GM03348 (cell line): ENCODE data around the gene COQ4.
"Not testable (repeated sequence)": the region's sequence is repeated elsewhere in the genome, so short reads cannot be mapped to it uniquely, and the experiment has no call there.

Experiments
- DNase-seq: peaks from one replicate; pipeline ENCODE4 v3.0.0; 2012; ENCODE audit warnings: low spot score

COQ4 gene

GRCh38 chr9:128298535-128299482 is 23.8 kb upstream of the COQ4 start:
- no peak for DNase-seq

GRCh38 chr9:128304136-128304970 is 18.3 kb upstream of the COQ4 start:
- DNase-seq = peak; percentile 35

- DNase-seq = no peak
These were observed 17.7 kb upstream of the COQ4 start for GRCh38 chr9:128304971-128305288.

GRCh38 chr9:128309551-128309950 is 13.1 kb upstream of the COQ4 start:
- no peak for DNase-seq

GRCh38 chr9:128310461-128310860 is 12.2 kb upstream of the COQ4 start:
- DNase-seq = no peak

GRCh38 chr9:128314697-128315096 is 7.9 kb upstream of the COQ4 start:
- DNase-seq = no peak

- DNase-seq = no peak
These were observed 6.2 kb upstream of the COQ4 start for GRCh38 chr9:128316421-128316820.

GRCh38 chr9:128317629-128318028 is 5.0 kb upstream of the COQ4 start:
- no peak for DNase-seq

- no peak for DNase-seq
These were observed 1.3 kb upstream of the COQ4 start for GRCh38 chr9:128321343-128321742.

- no peak for DNase-seq
These were observed 698 bp upstream of the COQ4 start for GRCh38 chr9:128321879-128322403.

GRCh38 chr9:128323212-128323730 is 632 bp downstream of the COQ4 start:
- DNase-seq = peak; percentile 43

- no peak for DNase-seq
These were observed 1.2 kb downstream of the COQ4 start for GRCh38 chr9:128323791-128324190.

GRCh38 chr9:128324401-128324800 is 1.8 kb downstream of the COQ4 start:
- DNase-seq = no peak

GRCh38 chr9:128325629-128326028 is 3.0 kb downstream of the COQ4 start:
- no peak for DNase-seq

- no peak for DNase-seq
These were observed 10.8 kb downstream of the COQ4 start for GRCh38 chr9:128333451-128333869.

GRCh38 chr9:128335161-128335560 is 12.5 kb downstream of the COQ4 start:
- no peak for DNase-seq

- DNase-seq = no peak
These were observed 13.3 kb downstream of the COQ4 start for GRCh38 chr9:128335914-128336313.

- no peak for DNase-seq
These were observed 15.3 kb downstream of the COQ4 start for GRCh38 chr9:128337936-128338335.

GRCh38 chr9:128338852-128339614 is 16.4 kb downstream of the COQ4 start:
- DNase-seq = not testable (repeated sequence)

- peak; percentile 95 for DNase-seq
These were observed 17.4 kb downstream of the COQ4 start, which contains the start of gene SLC27A4 for GRCh38 chr9:128339761-128340690. TSS of gene SLC27A4 (plus strand) at chr9:128340527. CDS start at chr9:128343133, 2,606 bp downstream.
